Brain microvascular endothelial cell (primary cell): ENCODE data around the gene PPP1R3G.

Experiments used
- DNase-seq: peaks from one replicate; pipeline ENCODE4 v3.0.0-alpha.2; 2020
- H3K27ac ChIP-seq: fragments of 250-450 bp; sonication (Bioruptor Pico); 2 replicates; pipeline ENCODE4 v1.5.1; 2020; ENCODE audit warnings: mild to moderate bottlenecking, moderate library complexity
- H3K27me3 ChIP-seq: fragments of 250-450 bp; sonication (Bioruptor Pico); replicated peaks from 2 replicates; pipeline ENCODE4 v1.5.1; 2020; ENCODE audit warnings: mild to moderate bottlenecking
- H3K36me3 ChIP-seq: fragments of 250-450 bp; sonication (Bioruptor Pico); replicated peaks from 2 replicates; pipeline ENCODE4 v1.5.1; 2020; ENCODE audit warnings: mild to moderate bottlenecking
- H3K4me3 ChIP-seq: 2 replicates; pipeline ENCODE4 v1.5.1; 2011; ENCODE audit warnings: low read depth, mild to moderate bottlenecking, control low read depth, low read length, moderate library complexity
- in situ Hi-C: cut with HindIII; loops from 2 replicates; pipeline ENCODE4 v1.10.0; 2017; ENCODE audit warnings: low sequenced_read_pairs, low pct_ligation_motif_present
- TF ChIP-seq, protein P1 (sequence below): IDR thresholded peaks from 2 replicates; pipeline ENCODE4 v1.5.1; 2011; ENCODE audit warnings: low read depth, mild to moderate bottlenecking, moderate library complexity, low read length, control low read depth, inconsistent platforms; ENCODE audit errors: missing control alignments

PPP1R3G gene

DNA sequence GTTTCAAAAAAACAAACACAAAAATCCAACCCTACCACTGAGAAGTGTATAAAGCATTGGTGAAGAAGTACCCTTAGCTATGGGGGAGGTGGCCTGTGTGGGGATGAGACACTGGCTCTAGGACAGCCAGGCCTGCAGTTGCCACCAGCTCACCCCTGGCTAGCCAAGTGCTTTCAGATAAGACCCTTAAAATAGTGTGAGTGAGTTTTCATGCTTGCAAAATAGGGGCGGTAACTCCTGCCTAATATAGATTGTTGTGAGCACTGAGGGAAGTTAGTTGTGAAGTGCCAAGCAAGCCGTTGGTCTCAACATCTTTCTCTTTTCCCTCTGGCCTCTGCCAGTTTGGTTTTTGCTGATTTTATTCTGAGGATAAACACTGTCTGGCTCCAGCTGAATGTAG, 11.3 kb downstream of the PPP1R3G start:
- DNase-seq, result no peak
- Histone ChIP-seq H3K27ac (no peak overlapping the region), H3K27me3 (no peaks in the 10 kb centered on the region), H3K36me3 (no peaks in the 10 kb centered on the region), H3K4me3 (no peak overlapping the region)
- TF ChIP-seq, protein P1, sequence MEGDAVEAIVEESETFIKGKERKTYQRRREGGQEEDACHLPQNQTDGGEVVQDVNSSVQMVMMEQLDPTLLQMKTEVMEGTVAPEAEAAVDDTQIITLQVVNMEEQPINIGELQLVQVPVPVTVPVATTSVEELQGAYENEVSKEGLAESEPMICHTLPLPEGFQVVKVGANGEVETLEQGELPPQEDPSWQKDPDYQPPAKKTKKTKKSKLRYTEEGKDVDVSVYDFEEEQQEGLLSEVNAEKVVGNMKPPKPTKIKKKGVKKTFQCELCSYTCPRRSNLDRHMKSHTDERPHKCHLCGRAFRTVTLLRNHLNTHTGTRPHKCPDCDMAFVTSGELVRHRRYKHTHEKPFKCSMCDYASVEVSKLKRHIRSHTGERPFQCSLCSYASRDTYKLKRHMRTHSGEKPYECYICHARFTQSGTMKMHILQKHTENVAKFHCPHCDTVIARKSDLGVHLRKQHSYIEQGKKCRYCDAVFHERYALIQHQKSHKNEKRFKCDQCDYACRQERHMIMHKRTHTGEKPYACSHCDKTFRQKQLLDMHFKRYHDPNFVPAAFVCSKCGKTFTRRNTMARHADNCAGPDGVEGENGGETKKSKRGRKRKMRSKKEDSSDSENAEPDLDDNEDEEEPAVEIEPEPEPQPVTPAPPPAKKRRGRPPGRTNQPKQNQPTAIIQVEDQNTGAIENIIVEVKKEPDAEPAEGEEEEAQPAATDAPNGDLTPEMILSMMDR, result no peak
- in situ Hi-C loops, result no loop called here

- H3K27ac ChIP-seq, result no peak overlapping the region
- TF ChIP-seq, protein P1, result no peak
- no peaks in the 10 kb centered on the region for H3K27me3 ChIP-seq
- in situ Hi-C loops, result no loop called here
- no peak overlapping the region for H3K4me3 ChIP-seq
- no peak for DNase-seq
- no peaks in the 10 kb centered on the region for H3K36me3 ChIP-seq
Observed at GRCh38 chr6:5098501-5099270, 13.5 kb downstream of the PPP1R3G start.

DNA sequence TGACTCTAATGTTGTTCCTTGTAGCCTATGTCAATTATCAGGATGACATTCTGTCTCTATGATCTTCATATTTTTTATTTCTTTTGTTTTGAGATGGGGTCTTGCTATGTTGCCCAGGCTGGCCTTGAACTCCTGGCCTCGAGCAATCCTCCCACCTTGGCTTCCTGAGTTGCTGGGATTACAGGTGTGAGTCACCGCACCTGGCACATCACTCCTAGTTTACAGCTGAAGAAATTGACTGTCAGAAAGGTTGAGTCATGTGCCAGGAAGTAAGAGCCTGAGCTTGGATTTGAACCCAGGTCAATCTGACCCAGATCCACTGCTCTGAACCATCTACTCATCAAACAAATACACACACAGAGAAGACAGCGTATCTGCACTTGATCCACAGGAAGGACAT, 14.4 kb downstream of the PPP1R3G start:
- Histone ChIP-seq H3K27me3 (no peaks in the 10 kb centered on the region), H3K4me3 (no peak overlapping the region), H3K27ac (no peak overlapping the region), H3K36me3 (no peaks in the 10 kb centered on the region)
- in situ Hi-C loops, result no loop called here
- TF ChIP-seq, protein P1, result no peak
- DNase-seq, result no peak

DNA sequence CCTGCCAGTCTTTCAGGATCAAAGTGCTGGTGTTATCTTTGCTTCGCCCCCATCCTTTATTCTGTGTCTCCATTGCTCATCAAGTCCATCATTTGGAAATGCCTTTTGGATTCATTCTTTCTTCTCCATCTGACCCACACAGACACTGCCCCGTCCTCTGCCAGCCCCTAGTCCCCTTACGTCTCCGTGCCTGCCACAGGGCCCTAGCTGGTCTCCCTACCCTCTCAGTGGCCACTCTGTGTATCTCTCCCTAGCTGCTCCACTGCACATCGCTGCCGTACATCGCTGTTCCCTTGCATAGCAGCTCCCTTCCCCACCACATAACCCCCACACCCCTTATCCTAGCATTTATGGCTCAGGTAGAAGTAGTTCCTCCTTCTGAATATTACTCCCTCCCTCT, 15.7 kb downstream of the PPP1R3G start:
- Histone ChIP-seq H3K27ac (no peak overlapping the region), H3K36me3 (no peaks in the 10 kb centered on the region)
- in situ Hi-C loops, result no loop called here

DNA sequence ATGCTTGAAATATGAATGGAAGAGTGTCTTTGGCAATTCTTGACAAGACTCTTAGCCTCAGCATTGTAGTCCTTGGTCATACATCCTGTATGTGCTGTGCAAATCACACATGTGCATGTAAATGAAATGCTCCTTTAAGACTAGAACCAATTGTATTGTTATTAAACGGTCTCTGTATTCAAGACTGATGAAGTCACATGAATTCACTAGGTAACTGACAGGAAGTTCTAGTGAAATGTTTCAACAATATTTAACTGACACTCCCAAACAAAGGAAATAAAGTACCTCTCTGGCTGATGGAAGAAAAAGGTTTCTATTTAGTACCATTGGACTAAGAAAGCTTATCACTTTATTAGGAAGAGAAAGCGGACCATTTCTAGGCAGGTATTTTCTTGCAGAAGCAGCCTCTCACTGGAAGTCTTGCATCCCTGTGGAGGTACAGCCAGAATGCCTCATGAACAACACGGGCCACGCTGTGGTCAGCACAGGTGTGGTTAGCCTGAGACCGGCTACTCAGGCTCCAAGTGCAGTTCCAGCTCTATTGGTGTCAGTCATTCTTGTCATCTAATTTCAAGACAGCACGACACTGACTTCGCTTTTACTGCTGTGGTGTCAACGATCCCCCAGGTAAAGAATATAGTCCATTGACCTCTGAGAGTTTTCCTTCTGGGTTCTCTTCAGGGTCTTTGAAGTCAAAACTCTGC, 17.3 kb downstream of the PPP1R3G start:
- Histone ChIP-seq H3K4me3 (no peak overlapping the region), H3K27ac (no peak overlapping the region), H3K36me3 (no peaks in the 10 kb centered on the region), H3K27me3 (no peaks in the 10 kb centered on the region)
- TF ChIP-seq, protein P1, result no peak
- no peak for DNase-seq
- in situ Hi-C loops, result no loop called here

More for the DNA sequence above, 15.7 kb downstream of the PPP1R3G start:
- no peak for DNase-seq
- H3K27me3 ChIP-seq, result no peaks in the 10 kb centered on the region
- TF ChIP-seq, protein P1, result no peak
- H3K4me3 ChIP-seq, result no peak overlapping the region
